HL-60/S4 (cell line): ENCODE data around the gene UTRN.

ENCODE experiments used
- in situ Hi-C: fragments of 300-500 bp; cut with MboI; formaldehyde crosslinking; loops from 2 replicates; pipeline ENCODE4 v1.14.3; 2022; ENCODE audit warnings: low sequenced_read_pairs

The UTRN gene

DNA sequence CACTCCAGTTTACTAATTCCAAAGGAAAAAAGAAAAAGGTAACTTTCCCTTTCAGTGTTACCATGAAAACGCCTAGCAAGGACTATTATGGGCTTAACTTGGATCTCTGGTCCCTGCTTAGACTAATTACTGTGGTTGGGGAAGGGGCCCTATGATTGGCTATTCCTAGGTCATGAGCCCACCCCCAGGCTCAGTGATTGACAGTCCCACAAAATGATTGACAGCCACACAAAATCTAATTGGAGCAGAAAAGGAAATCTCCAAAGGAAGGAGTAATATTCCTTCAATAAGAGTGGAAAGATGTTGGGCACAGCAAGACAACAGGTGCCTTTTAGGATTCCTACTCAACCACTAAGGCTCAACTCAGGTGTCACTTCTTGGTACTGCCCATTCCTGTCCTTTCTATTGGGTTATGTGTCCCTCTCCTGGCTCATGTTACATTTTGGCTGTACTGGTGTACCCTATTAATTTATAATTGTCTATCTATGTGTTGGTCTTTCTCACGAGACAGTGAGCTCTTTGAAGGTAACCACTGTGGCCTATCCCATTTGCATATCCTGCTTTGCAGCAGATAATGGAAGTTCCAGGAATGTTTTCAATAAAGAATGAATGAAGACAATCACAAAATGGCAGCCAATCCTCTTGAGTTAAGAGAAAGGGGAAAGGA, 5.5 kb upstream of the UTRN start:
- in situ Hi-C loops, result no loop called here

DNA sequence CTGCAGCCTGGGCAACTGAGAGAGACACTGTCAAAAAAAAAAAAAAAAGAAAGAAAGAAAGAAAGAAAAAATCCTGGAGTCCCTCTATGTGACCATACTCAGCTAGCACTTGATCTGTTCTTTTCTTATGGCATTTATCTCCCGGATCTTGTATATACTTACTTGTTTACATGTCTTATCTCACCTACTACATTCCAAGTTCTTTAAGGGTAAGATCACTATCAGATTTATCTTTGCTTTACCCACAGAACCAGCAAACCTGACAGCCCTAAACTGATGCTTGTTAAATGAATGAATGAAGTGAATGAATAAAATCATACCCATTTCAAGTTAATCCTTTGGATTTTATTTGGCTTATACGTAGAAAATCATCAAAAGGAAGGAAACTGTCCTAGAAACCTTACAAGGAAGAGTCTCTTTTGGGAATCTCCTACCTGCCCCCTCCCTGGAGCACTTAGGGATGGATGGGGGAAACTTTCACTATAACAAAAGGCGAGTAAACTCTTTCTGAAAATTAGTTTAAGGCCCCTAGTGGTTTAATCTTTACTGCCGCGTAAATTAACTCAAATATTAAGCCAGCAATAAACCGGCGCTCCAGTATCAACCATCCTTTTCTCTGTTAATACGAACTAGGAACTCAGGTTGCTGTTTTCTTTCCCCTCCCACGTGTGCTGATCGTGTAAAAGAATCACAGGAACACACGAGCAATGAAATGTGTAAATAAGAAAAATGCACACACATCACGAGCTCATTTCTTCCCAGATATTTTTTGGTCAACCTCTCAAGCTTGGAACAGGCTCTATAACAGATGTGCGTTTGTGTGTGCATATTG, 1.3 kb upstream of the UTRN start:
- in situ Hi-C loops, result no loop called here

GRCh38 chr6:144284478-144284782, 705 bp upstream of the UTRN start:
- in situ Hi-C loops, result no loop called here

- in situ Hi-C loops, result no loop called here
Observed at GRCh38 chr6:144285548-144285797, 338 bp downstream of the UTRN start.

- in situ Hi-C loops, result no loop called here
Observed at GRCh38 chr6:144285798-144286502, 815 bp downstream of the UTRN start.

- in situ Hi-C loops, result no loop called here
Observed at GRCh38 chr6:144286503-144287393, 1.6 kb downstream of the UTRN start.

DNA sequence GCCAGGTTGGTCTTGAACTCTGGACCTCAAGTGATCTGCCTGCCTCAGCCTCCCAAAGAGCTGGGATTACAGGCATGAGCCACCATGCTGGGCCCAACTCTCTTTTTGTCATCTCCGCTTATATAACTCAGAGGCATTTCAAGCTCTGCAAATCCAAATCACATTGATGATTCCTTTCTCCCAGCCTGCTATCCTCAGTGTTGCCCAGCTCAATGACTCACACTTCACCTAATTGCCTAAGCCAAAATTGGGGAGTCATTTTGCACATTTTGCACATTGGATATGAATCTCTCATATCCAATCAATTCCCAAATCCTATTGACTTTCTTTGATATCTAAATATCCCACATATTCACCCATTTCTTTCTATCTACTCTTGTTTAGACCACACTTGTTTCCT, 3.9 kb downstream of the UTRN start:
- in situ Hi-C loops, result no loop called here

DNA sequence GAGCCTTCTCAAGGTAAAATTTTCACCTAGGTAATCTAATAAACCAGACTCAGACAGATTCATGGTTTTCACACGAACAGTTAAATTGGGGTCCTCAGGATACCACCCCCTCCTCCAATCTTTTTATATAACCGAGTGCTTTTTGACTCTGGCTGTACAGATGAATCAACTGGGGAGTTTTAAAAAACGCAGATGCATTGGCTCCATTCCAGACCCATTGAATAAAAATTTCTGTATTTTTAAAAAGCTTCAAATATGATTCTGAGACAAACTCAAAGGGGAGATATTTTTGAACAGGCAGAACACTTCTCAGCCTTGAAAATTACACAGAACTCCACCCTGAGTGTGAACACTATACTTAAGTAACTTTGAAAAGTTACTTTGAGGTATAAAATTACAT, 7.2 kb downstream of the UTRN start:
- in situ Hi-C loops, result no loop called here

- in situ Hi-C loops, result no loop called here
Observed at GRCh38 chr6:144294016-144294415, 8.9 kb downstream of the UTRN start.

DNA sequence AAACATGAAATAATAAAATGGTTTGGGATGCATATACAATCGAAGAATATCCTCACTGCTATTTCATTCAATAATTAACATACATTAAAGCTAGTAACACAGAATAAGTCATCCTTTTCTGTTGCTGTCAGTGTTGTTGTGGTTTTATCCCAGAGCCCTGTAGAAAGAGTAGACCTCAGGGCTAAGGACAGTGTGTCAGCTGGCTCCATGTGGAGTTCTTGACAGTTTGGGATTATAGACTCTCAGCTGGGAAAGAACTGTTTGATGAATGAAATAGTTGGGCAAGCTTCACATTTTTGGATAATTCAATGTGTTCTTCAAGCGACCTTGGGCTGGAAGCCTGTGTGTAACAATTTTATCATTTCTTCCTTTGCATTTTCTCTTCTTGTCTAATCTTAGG, 10.1 kb downstream of the UTRN start:
- in situ Hi-C loops, result no loop called here

DNA sequence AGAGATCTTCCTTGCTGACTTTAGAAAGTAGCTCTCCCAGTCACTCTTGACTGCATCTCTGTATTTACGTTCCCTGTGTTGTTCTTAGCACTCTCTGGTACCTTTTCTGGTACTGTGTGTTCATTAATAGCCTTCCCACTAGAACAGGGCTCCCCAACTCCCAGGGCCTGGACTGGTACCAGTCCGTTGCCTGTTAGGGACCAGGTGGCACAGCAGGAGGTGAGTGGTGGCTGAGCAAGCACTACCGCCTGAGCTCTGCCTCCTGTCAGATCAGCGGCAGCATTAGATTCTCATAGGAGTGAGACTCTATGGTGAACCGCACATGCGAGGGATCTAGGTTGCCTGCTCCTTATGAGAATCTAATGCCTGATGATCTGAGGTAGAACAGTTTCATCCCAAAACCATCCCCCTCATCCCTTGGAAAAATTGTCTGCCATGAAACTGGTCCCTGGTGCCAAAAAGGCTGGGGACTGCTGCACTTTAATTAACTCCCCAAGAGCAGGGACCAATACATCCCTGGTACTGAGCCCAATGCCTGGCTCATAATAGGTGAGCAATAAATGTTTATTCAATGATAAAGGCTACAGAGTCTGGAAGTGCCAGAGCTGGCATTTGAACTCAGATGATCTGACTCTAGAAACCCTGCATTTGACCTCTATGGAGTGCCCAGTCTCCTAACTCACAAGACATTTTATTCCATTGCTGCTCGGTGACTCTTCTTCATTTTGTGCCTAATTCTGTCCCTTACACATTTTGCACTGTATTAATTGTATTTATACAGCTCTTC, 11.0 kb downstream of the UTRN start:
- in situ Hi-C loops, result no loop called here

DNA sequence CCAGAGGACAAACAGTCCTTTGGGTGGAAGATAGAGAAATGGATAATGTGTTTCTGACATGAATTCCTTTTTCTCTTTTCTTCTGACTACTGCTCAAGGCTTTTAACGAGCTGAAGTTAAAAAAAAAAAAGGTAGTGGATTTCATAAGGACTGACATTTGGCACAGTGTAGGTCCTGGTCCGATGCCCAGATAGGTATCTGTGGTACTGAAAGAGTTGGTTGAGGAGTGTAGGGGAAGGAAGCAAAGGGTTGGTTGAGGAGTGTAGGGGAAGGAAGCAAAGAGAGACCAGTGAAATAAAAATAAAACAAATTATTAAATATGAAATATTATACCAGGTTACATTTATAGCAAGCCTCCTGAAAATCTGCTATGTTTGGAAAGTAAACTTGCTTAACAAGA, 11.8 kb downstream of the UTRN start:
- in situ Hi-C loops, result no loop called here

- in situ Hi-C loops, result no loop called here
Observed at GRCh38 chr6:144297511-144298100, 12.5 kb downstream of the UTRN start.

DNA sequence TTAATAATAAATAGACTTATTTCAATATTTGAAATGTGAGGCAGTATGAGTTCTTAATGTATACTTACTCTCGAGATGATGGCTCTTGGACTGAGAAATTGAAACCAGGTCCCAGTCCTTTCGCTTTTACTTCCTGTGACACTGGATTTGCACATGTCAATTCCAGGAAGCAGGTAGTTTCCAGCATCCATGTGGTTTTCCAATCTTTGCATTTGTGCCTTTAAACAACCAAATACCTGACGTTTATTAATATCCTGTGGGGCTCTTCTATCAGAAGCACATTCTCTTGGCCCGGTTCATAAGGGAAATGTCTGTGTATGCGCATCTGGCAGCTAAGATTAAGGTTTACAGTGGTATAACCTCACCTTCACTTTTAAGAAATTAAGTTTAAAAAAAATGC, 13.1 kb downstream of the UTRN start:
- in situ Hi-C loops, result no loop called here

DNA sequence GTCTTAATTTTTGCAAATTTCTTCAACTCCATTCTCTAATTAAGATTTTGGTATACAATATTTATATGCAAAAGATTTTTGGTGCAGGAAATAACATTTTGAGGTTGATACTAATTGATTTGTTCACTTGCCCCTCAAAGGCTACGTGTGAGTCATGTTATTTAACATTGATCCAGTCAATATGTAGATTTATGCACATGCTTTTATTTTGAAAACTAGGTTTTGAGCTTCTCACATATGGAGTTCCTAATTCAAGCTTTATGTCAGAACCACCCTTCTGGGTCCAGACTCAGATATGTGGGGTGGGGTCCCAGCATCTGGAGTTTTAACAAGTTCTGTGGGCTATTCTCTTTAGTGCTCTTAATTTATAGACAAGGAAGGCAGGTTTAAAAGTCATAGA, 13.8 kb downstream of the UTRN start:
- in situ Hi-C loops, result no loop called here

- in situ Hi-C loops, result no loop called here
Observed at GRCh38 chr6:144302701-144303372, 17.7 kb downstream of the UTRN start.

DNA sequence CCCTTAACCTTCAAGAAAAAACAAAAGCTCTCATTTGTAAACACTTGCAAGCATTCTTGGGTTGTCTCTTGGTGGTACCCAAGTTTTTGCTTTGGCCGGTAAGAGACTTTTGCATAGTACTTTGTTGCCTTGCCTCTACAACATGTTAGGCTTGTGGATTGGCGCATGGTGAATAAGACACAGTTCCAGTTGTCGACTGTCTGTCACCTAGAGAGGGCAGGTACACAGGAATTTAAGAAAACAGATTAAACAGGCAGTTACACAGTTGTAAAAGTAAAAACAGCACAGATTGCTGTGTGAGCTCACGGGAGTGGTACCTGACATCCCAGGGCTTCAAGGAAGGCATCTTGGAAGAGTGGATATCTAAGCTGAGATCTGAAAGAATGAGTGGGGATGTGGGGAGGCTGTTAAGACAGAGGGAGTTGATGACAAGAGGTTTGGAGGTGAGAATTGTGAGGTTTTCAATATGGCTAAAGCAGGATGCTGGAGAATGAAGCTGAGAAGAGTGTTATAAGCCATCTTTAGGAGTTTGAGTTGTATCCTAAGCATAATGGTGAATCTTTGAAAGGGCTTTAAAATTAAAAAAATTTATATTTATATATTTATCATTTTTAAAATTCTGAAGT, 19.2 kb downstream of the UTRN start:
- in situ Hi-C loops, result no loop called here

DNA sequence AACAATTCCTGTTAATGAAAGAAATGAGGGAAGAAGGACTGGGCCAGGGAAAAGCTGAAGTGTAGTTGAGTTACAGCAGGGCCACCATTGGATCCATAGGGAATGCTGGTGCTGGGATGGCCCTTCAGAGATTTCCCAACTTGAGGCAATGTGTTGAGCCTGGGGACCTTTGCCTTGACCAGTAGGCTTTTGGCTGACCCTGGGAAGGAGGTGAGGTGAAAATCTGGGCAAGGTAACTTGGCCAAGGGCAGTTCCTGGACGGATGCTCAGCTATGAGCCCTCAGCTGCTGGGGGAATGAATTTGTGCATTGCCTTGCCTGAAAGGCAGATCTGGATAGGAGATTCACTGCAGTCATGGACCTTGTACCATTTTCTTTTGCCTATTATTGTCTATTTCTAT, 20.4 kb downstream of the UTRN start:
- in situ Hi-C loops, result no loop called here

DNA sequence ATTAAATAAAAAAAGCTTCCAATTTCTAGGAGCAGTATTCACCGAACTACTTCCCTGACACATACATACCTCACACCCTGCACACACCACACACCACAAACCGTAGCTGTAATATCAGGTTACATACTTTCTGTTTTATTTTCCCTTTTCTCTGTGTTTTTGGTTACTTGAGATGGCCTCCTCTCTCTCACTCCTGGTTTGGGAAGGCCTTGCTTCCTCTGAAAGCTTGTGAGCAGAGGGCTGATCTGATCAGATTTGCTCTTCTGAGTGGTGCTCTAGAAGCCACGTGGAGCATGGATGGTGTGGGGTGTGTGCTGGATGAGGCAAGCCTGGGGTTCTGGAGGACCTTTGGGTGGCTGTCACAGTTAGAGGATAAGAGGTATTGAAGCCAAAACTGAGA, 20.9 kb downstream of the UTRN start:
- in situ Hi-C loops, result no loop called here
